Nephron (organoid): ENCODE results near the gene ZNF385D.

Source experiments
- H3K27ac Mint-ChIP-seq, 3 experiments: 2 replicates each; pipeline ENCODE4 v1.8.0; 2020; ENCODE audit warnings: mixed read lengths in 3 of 3, mild to moderate bottlenecking in 2 of 3, moderate library complexity in 1 of 3
- H3K27me3 Mint-ChIP-seq: 2 replicates; pipeline ENCODE4 v1.8.0; 2021; ENCODE audit warnings: low read depth, mild to moderate bottlenecking, moderate library complexity, mixed read lengths
- H3K36me3 Mint-ChIP-seq: 2 replicates; pipeline ENCODE4 v1.8.0; 2020; ENCODE audit warnings: low read depth, mixed read lengths
- H3K4me1 Mint-ChIP-seq: 2 replicates; pipeline ENCODE4 v1.8.0; 2020; ENCODE audit warnings: mixed read lengths
- H3K4me3 Mint-ChIP-seq, 3 experiments: 2 replicates each; pipeline ENCODE4 v1.8.0; 2020; ENCODE audit warnings: mild to moderate bottlenecking in 3 of 3, mixed read lengths in 3 of 3, moderate library complexity in 2 of 3
- H3K9me3 Mint-ChIP-seq: 2 replicates; pipeline ENCODE4 v1.8.0; 2020; ENCODE audit warnings: mixed read lengths
- CTCF ChIP-seq, 3 experiments: fragments of 200-600 bp; sonication (generic); IDR thresholded peaks; one replicate each; pipeline ENCODE4 v1.5.0; 2021; ENCODE audit warnings: antibody characterized with exemption in 3 of 3; ENCODE audit not compliant: unreplicated experiment in 3 of 3

The ZNF385D gene

DNA sequence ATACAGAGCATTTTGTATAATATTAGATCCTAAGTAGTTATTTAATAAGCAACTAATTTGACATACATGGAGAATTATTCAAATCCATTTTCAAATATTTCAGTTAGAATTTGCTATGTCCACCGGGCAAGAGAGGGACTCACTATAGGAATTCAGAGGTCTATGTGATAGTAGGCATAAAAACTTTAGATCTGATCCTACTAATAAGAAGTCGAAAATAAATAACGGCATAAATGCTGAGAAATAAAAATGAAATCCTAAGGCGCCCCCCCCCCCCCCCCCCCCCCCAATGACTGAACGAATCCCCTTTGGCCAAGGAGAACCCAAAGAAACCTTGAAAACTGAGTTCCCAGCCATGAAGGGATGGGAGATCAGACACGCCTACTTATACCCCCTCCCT, 80.6 kb downstream of the ZNF385D start:
- H3K9me3 Mint-ChIP-seq: no peaks in the 10 kb centered on the region
- H3K4me3 Mint-ChIP-seq: no peak overlapping the region
- no peaks in the 10 kb centered on the region for H3K27me3 Mint-ChIP-seq
- no peaks in the 10 kb centered on the region for H3K36me3 Mint-ChIP-seq
- peaks cover 6% of the 10 kb centered on the region for H3K4me1 Mint-ChIP-seq
- no peak overlapping the region for H3K27ac Mint-ChIP-seq
- TF ChIP-seq CTCF (IDR thresholded peaks at IDR 0.05; ENCODE audit: unreplicated experiment in 3 of 3): no peak

GRCh38 chr3:21668012-21668411, 83.0 kb downstream of the ZNF385D start:
- no peak for TF ChIP-seq CTCF (IDR thresholded peaks at IDR 0.05; ENCODE audit: unreplicated experiment in 3 of 3)
- Mint-ChIP-seq H3K27me3 (no peaks in the 10 kb centered on the region), H3K27ac (no peak overlapping the region), H3K4me3 (no peak overlapping the region), H3K9me3 (no peaks in the 10 kb centered on the region), H3K4me1 (peaks cover 11% of the 10 kb centered on the region), H3K36me3 (no peaks in the 10 kb centered on the region)

GRCh38 chr3:21665444-21666100, 85.4 kb downstream of the ZNF385D start:
- Mint-ChIP-seq H3K27ac (peak overlapping the region; percentile 19 to 56 (median 36)), H3K4me1 (peaks cover 11% of the 10 kb centered on the region), H3K36me3 (no peaks in the 10 kb centered on the region), H3K4me3 (no peak overlapping the region), H3K27me3 (no peaks in the 10 kb centered on the region), H3K9me3 (no peaks in the 10 kb centered on the region)
- TF ChIP-seq CTCF (IDR thresholded peaks at IDR 0.05; ENCODE audit: unreplicated experiment in 3 of 3): no peak

DNA sequence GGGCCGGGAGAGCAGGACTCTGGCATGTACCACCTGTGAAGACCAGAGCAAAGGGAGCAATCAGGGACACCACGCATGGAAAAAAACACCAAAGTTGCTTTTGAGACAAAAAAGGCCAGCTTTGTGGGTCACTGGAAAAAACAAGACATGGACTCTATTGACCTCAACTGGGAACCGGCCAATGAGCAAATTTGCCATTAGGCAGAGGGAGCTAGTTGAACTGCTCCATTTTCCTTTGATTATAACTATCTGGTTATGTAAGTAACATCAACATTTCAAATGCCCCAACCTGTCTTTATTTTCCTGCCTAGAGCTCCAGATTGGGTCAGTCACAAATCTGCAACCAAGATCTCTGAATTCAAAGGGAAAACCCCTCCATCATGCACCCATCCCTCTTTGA, 86.0 kb downstream of the ZNF385D start:
- Mint-ChIP-seq H3K27me3 (no peaks in the 10 kb centered on the region), H3K9me3 (no peaks in the 10 kb centered on the region), H3K4me3 (no peak overlapping the region), H3K27ac (peak overlapping the region; percentile 9 to 56 (median 42)), H3K36me3 (no peaks in the 10 kb centered on the region), H3K4me1 (peaks cover 11% of the 10 kb centered on the region)
- TF ChIP-seq CTCF (IDR thresholded peaks at IDR 0.05; ENCODE audit: unreplicated experiment in 3 of 3): no peak

DNA sequence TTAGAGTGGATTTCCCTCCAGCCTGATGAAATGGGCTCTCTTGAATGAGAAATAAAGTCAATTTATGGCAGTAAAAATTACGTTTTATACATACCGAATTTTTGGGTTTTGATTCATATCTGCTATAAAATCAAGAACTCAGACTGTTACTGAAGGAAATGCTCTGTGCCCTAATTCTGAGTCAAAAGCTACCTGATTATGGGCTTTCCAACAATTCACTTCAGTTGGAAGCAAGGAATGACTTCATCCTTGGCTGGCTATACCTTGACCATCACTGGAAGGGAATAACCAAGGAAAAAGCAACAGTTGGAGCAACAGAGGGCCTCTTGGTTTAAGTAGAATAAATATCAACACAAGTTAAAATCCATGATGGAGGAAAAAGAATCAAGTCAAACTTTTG, 88.6 kb downstream of the ZNF385D start:
- Mint-ChIP-seq H3K9me3 (no peaks in the 10 kb centered on the region), H3K4me1 (peaks cover 14% of the 10 kb centered on the region), H3K4me3 (no peak overlapping the region), H3K27ac (no peak overlapping the region), H3K27me3 (no peaks in the 10 kb centered on the region), H3K36me3 (no peaks in the 10 kb centered on the region)
- no peak for TF ChIP-seq CTCF (IDR thresholded peaks at IDR 0.05; ENCODE audit: unreplicated experiment in 3 of 3)

GRCh38 chr3:21654662-21655061, 96.3 kb downstream of the ZNF385D start:
- Mint-ChIP-seq H3K4me1 (peaks cover 6% of the 10 kb centered on the region), H3K27me3 (no peaks in the 10 kb centered on the region), H3K36me3 (no peaks in the 10 kb centered on the region), H3K4me3 (no peak overlapping the region), H3K27ac (no peak overlapping the region), H3K9me3 (no peaks in the 10 kb centered on the region)
- TF ChIP-seq CTCF (IDR thresholded peaks at IDR 0.05; ENCODE audit: unreplicated experiment in 3 of 3): no peak
